ENCODE measurements around the gene PTBP1.

DNA sequence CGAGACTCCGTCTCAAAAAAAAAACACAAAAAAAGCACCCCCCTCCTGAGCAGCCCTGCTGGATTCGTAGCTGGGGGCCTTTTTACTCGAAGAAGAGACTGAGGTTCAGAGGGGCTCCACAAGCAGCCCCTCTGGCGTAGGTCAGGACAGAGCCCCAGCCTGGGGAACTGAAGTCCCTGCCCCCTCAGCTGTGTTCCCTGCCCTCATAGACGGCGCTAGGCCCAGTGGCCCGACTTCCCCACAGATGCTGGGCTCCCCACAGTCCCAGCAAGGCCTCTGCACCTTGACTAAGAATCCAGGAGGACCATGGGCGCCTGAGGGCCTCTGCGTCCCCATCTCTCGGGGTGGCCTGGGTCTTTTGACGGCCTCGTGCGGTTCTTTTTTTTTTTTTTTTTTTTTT is 47.4 kb upstream of the PTBP1 start:
- TF ChIP-seq YY1 (IDR thresholded peaks at IDR 0.05; ENCODE audit: low read depth) (no peak), EP300 (IDR thresholded peaks at IDR 0.05; ENCODE audit: borderline replicate concordance) (no peak), RAD21 (IDR thresholded peaks at IDR 0.05; ENCODE audit: low read depth) (no peak), TAF1 (IDR thresholded peaks at IDR 0.05; ENCODE audit: low read depth) (no peak), CEBPB (IDR thresholded peaks at IDR 0.05) (no peak), TEAD4 (IDR thresholded peaks at IDR 0.05) (no peak), CREB1 (IDR thresholded peaks at IDR 0.05; ENCODE audit: low read depth) (no peak), FOXM1 (IDR thresholded peaks at IDR 0.05; ENCODE audit: borderline replicate concordance, low read depth) (no peak), EGR1 (IDR thresholded peaks at IDR 0.05) (no peak)
- TF ChIP-seq, protein P1, sequence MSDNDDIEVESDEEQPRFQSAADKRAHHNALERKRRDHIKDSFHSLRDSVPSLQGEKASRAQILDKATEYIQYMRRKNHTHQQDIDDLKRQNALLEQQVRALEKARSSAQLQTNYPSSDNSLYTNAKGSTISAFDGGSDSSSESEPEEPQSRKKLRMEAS (IDR thresholded peaks at IDR 0.05), result no peak
- TF ChIP-seq, protein P2, sequence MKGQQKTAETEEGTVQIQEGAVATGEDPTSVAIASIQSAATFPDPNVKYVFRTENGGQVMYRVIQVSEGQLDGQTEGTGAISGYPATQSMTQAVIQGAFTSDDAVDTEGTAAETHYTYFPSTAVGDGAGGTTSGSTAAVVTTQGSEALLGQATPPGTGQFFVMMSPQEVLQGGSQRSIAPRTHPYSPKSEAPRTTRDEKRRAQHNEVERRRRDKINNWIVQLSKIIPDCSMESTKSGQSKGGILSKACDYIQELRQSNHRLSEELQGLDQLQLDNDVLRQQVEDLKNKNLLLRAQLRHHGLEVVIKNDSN (IDR thresholded peaks at IDR 0.05), result no peak
- TF ChIP-seq, protein P3, sequence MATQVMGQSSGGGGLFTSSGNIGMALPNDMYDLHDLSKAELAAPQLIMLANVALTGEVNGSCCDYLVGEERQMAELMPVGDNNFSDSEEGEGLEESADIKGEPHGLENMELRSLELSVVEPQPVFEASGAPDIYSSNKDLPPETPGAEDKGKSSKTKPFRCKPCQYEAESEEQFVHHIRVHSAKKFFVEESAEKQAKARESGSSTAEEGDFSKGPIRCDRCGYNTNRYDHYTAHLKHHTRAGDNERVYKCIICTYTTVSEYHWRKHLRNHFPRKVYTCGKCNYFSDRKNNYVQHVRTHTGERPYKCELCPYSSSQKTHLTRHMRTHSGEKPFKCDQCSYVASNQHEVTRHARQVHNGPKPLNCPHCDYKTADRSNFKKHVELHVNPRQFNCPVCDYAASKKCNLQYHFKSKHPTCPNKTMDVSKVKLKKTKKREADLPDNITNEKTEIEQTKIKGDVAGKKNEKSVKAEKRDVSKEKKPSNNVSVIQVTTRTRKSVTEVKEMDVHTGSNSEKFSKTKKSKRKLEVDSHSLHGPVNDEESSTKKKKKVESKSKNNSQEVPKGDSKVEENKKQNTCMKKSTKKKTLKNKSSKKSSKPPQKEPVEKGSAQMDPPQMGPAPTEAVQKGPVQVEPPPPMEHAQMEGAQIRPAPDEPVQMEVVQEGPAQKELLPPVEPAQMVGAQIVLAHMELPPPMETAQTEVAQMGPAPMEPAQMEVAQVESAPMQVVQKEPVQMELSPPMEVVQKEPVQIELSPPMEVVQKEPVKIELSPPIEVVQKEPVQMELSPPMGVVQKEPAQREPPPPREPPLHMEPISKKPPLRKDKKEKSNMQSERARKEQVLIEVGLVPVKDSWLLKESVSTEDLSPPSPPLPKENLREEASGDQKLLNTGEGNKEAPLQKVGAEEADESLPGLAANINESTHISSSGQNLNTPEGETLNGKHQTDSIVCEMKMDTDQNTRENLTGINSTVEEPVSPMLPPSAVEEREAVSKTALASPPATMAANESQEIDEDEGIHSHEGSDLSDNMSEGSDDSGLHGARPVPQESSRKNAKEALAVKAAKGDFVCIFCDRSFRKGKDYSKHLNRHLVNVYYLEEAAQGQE (IDR thresholded peaks at IDR 0.05; ENCODE audit: low read depth), result no peak
